Keratinocyte (primary cell): ENCODE data around the gene NKRF. TPM values are rescaled to one million over a fixed set of nuclear protein-coding genes. Genes with fewer than 3 reads are reported as not detected.

Experiments used
- DNase-seq: peaks from one replicate; pipeline ENCODE4 v3.0.0-alpha.2; 2011; ENCODE audit warnings: low read depth, missing footprints, low spot score
- FAIRE-seq: peaks from 2 replicates; lab custom pipeline; 2011; peaks lifted over from hg19 to GRCh38; lab: Jason Lieb, UNC
- H2AFZ ChIP-seq: 2 replicates; pipeline ENCODE4 v1.6.0; 2012; ENCODE audit warnings: low read length, control low read depth, inconsistent platforms; ENCODE audit not compliant: control insufficient read depth
- H3K27ac ChIP-seq: 2 replicates; pipeline ENCODE4 v1.5.1; 2011; ENCODE audit warnings: low read length; ENCODE audit not compliant: control insufficient read depth, insufficient read depth
- H3K27me3 ChIP-seq: 3 replicates; pipeline ENCODE4 v1.6.0; 2011; ENCODE audit warnings: low read length; ENCODE audit not compliant: control insufficient read depth, insufficient read depth; ENCODE audit errors: extremely low read depth
- H3K36me3 ChIP-seq, 2 experiments: 2 replicates in 1 of 2; 3 replicates in 1 of 2; pipeline ENCODE4 v1.5.1; 2011; ENCODE audit warnings: low read length in 2 of 2, mild to moderate bottlenecking in 1 of 2; ENCODE audit not compliant: control insufficient read depth in 2 of 2, insufficient read depth in 2 of 2; ENCODE audit errors: extremely low read depth in 1 of 2
- H3K4me1 ChIP-seq: 3 replicates; pipeline ENCODE4 v1.5.1; 2011; ENCODE audit warnings: low read length; ENCODE audit not compliant: control insufficient read depth, insufficient read depth; ENCODE audit errors: extremely low read depth
- H3K4me2 ChIP-seq: 3 replicates; pipeline ENCODE4 v1.6.0; 2011; ENCODE audit warnings: low read depth, low read length; ENCODE audit not compliant: control insufficient read depth, insufficient read depth; ENCODE audit errors: extremely low read depth
- H3K4me3 ChIP-seq, 3 experiments: fragments of 200-600 bp in 1 of 3; sonication (generic) in 1 of 3; 2 replicates in 2 of 3; 3 replicates in 1 of 3; pipeline ENCODE4 v1.5.1; 2011 to 2016; ENCODE audit warnings: low read length in 3 of 3, mild to moderate bottlenecking in 3 of 3, control low read depth in 2 of 3, inconsistent platforms in 1 of 3, low read depth in 1 of 3, mixed read lengths in 1 of 3, mixed run types in 1 of 3, moderate library complexity in 1 of 3; ENCODE audit not compliant: control insufficient read depth in 2 of 3, insufficient read depth in 2 of 3; ENCODE audit errors: extremely low read depth in 1 of 3
- H3K79me2 ChIP-seq: 2 replicates; pipeline ENCODE4 v1.6.0; 2012; ENCODE audit warnings: low read length; ENCODE audit not compliant: control insufficient read depth, insufficient read depth
- H3K9ac ChIP-seq: 3 replicates; pipeline ENCODE4 v1.6.0; 2011; ENCODE audit warnings: low read length; ENCODE audit not compliant: control insufficient read depth, insufficient read depth; ENCODE audit errors: extremely low read depth
- H3K9me1 ChIP-seq: 3 replicates; pipeline ENCODE4 v1.6.0; 2011; ENCODE audit warnings: low read length; ENCODE audit not compliant: control insufficient read depth, insufficient read depth; ENCODE audit errors: extremely low read depth
- H3K9me3 ChIP-seq: 2 replicates; pipeline ENCODE4 v1.5.1; 2012; ENCODE audit warnings: low read depth, low read length; ENCODE audit not compliant: control insufficient read depth
- H4K20me1 ChIP-seq: 3 replicates; pipeline ENCODE4 v1.6.0; 2011; ENCODE audit warnings: low read length; ENCODE audit not compliant: control insufficient read depth, insufficient read depth; ENCODE audit errors: extremely low read depth
- CTCF ChIP-seq, 3 experiments: IDR thresholded peaks in 1 of 3; conservative IDR thresholded peaks in 1 of 3; optimal IDR thresholded peaks in 1 of 3; 2 replicates in 2 of 3; 3 replicates in 1 of 3; pipeline versions ENCODE3 to v1.5.1; 2011; ENCODE audit warnings: low read length in 3 of 3, mild to moderate bottlenecking in 3 of 3, moderate library complexity in 2 of 3, control low read depth in 1 of 3, inconsistent platforms in 1 of 3; ENCODE audit not compliant: insufficient read depth in 2 of 3; ENCODE audit errors: extremely low read depth in 1 of 3
- EZH2 ChIP-seq: IDR thresholded peaks from one replicate; pipeline ENCODE4 v1.6.1; 2012; ENCODE audit warnings: inconsistent platforms, mild to moderate bottlenecking, low read length, moderate library complexity
- dilution Hi-C: fragments of 300-500 bp; cut with MboI; formaldehyde crosslinking; loops from one replicate; pipeline ENCODE4 v1.7.0; 2020; ENCODE audit warnings: low sequenced_read_pairs; ENCODE audit not compliant: extremely low pct_ligation_motif_present
- polyA plus RNA-seq, 5 experiments: library from polyadenylated mRNA; depleted of rRNA in 3 of 5; stranded (reverse) in 3 of 5; stranded (forward) in 1 of 5; unstranded in 1 of 5; fragments of >200 nt; gene quantifications; 1 replicate in 1 of 5; 2 replicates in 3 of 5; 3 replicates in 1 of 5; pipeline versions ENCODE4 v1.2.1 to v1.2.3, GENCODE V29; 2011 to 2012; ENCODE audit warnings: missing spikeins in 2 of 5, low read depth in 1 of 5, low replicate concordance in 1 of 5

NKRF gene
- polyA plus RNA-seq, 1 donor (not counting 4 experiments of a cell fraction or from before 2014, with no cell fraction given) = 11.0 TPM

DNA sequence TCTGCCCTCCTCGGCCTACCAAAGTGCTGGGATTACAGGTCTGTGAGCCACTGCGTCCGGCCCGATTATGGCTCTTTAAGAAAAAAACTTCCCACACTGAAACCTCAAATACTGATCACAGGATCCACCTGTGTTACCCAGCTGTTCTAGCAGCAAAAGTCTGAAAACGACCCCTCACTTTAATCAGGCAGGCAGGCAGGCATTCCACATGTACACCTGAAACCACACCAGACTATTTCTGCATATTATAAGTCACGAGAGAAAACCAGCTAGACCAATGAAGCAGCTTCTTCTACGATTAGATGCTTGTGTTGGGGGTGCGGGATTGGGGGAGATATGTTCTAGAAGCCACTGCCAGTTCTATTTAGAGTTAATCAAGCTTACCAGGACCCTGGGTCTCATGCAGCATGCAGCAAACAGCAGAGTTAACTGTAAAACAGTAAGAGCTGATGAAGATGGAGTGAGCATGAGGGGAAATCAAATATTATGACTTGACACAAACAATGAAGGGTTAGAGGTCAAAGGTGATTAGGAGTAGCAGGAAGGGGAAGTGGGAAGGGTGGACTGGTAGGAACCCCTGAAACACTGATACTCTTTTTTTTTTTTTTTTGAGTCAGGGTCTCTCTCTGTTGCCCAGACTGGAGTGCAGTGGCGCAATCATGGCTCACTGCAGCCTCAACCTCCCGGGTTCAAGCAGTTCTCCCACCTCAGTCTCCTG lies 18.9 kb upstream of the NKRF start:
- Histone ChIP-seq H3K4me2 (no peak overlapping the region), H3K9ac (no peak overlapping the region), H3K27me3 (no peaks in the 10 kb centered on the region), H2AFZ (no peak overlapping the region), H3K27ac (no peak overlapping the region), H3K9me3 (no peaks in the 10 kb centered on the region), H4K20me1 (no peaks in the 10 kb centered on the region), H3K4me1 (no peaks in the 10 kb centered on the region), H3K36me3 (no peaks in the 10 kb centered on the region), H3K9me1 (no peaks in the 10 kb centered on the region), H3K4me3 (no peak overlapping the region), H3K79me2 (no peaks in the 10 kb centered on the region)
- DNase-seq (no peak), FAIRE-seq (no peak)
- TF ChIP-seq EZH2 (no peak), CTCF (optimal IDR thresholded peaks at IDR 0.05 in 1 of 3, IDR thresholded peaks at IDR 0.05 in 1 of 3, conservative IDR thresholded peaks at IDR 0.05 in 1 of 3; ENCODE audit: extremely low read depth in 1 of 3, insufficient read depth in 2 of 3, low read length in 3 of 3) (no peak)
- dilution Hi-C loops = no loop called here

DNA sequence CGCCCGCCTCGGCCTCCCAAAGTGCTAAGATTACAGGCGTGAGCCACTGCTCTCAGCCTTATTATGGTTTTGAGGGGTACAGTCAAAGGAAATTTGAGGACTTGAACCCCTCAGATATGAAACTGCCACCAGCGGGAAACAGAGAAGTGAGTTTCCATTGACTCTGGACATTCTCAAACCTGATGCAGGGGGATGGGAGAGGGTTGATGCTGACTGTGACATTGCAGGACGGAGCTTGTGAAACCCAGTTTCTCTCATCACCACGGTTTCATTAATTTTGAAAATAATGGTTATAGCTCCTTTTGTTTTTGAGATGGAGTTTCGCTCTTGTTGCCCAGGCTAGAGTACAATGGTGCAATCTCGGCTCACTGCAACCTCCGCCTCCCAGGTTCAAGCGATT lies 18.2 kb upstream of the NKRF start:
- no peaks in the 10 kb centered on the region for H3K9me1 ChIP-seq
- H3K4me3 ChIP-seq = no peak overlapping the region
- no peaks in the 10 kb centered on the region for H3K79me2 ChIP-seq
- no peaks in the 10 kb centered on the region for H3K36me3 ChIP-seq
- no peak overlapping the region for H3K4me2 ChIP-seq
- no peak overlapping the region for H3K9ac ChIP-seq
- dilution Hi-C loops = no loop called here
- no peak for DNase-seq
- no peaks in the 10 kb centered on the region for H3K4me1 ChIP-seq
- H3K9me3 ChIP-seq = no peaks in the 10 kb centered on the region
- no peak for TF ChIP-seq EZH2
- TF ChIP-seq CTCF (optimal IDR thresholded peaks at IDR 0.05 in 1 of 3, IDR thresholded peaks at IDR 0.05 in 1 of 3, conservative IDR thresholded peaks at IDR 0.05 in 1 of 3; ENCODE audit: extremely low read depth in 1 of 3, insufficient read depth in 2 of 3, low read length in 3 of 3) = no peak
- H3K27me3 ChIP-seq = no peaks in the 10 kb centered on the region
- FAIRE-seq = no peak
- no peaks in the 10 kb centered on the region for H4K20me1 ChIP-seq
- H3K27ac ChIP-seq = no peak overlapping the region
- H2AFZ ChIP-seq = no peak overlapping the region
